ENCODE results near the gene VPS13C.

The VPS13C gene

DNA sequence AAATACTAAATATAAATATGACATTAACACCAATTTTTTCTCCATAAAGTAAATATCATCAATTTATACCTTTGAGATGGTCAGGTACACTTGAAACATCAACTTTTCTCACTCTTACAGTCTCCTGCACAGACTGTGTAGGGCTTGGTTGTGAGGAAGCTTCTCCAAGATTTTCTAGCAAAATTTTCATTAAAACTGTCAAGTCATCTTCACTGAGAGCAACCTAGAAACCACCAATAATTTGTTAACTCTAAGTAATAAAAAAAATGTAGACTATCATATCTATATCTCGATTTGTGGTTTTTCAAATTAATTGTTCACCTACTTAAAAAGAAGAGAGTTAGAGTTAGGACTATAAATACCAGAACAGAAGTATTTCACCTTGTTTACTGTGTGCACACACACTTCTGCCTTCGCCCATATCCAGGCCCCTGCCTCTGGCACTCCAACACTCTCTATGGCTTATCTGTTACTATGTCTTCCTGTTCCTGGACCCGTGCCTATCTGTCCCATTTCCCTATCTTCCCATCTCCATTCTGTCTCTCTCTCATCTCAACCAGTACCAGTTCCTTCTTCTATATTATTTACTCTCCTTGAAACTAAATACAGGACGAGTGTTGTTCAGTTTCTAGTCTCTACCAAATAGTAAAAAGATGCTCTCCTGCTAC is 123.6 kb downstream of the VPS13C start:
- no peak for DNase-seq

DNA sequence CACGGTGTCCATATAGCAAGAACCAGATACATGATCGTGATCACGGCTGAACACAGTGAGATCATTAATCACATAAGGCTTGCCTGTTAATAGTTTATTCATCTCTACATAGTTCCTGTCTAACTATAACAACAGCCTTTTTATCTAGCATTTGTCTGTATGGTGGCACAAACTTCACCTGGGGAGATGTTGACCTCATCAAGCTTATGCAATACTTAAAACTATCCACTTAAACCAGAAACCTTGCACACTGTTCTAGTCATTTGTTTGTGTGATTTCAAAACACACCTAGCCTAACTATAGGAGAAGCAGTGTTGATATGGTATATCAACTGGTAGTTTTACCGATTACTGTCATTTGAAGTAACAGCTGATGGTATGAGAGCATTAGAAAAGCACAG is 124.8 kb downstream of the VPS13C start:
- DNase-seq, result no peak

DNA sequence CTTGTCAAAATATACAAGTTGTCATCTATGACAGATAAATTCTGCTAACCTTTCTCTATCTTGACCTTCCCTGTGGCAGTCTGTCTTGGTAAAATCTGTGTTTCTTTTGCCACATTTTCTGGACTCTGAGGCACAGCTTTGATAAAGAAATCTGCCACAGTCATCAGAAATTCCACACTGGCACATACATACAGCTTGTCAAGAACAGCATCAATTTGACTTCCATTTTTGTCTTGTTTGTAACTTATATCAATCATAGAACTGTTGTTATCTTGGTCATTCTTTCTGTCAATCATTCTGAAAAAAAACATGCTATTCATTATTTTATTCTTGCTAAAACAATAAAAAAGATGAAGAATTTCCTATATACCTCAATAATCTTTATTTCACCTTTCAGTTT is 130.8 kb downstream of the VPS13C start:
- no peak for DNase-seq

DNA sequence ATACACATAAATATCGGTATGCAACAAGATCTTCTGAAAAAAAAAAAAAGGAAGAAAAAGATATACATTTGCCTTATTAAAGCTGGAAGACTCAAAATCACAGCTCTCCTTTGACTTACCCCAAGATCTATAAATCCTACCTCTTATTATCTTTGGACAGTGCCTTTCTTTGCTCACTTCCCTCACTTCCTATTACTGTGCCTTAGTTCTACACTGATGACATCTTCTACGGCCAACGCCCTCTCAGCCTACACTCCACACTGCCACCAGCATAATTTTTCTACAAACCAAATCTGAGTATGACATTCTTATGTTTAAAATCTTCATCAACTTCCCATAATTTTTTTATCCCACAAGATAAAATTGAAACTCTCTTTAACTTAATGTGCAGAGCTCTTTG is 137.1 kb downstream of the VPS13C start:
- DNase-seq, result no peak

DNA sequence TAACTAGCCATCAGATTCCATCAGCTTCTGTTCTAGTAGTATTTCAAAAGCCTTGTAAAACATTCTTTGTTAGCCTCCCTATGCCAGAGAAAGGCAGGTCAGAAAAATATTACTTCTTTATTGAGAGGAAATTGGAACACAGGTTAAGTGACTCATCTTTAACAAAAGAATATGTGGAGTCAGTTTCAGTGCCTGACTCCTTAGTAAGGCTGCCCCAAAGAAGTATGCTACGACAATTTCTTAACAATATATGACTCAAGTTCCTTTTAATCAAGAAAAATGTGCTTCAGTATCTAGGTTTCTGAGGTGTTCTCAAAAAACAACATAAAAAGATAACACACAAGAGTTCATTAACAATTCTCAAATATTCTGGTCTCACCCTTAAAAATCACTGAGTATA is 139.2 kb downstream of the VPS13C start:
- no peak for DNase-seq

DNA sequence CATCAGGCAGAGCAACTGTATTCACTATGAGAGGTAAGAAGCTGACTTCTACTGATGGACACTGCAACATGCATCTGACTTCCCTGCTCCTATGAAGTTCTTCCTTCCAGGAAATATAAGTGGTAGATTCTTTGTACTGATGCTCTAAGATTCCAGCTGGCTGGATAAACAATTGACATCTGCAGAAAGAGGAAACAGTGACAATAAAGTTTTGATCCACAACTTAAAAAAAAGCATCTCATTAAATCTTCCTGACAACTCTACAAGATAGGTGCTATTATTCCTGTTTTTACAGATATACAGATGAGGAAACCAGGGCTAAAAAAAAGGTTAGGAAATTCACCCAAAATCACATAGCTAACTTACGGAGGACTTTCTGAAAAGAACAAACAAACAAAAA is 142.8 kb downstream of the VPS13C start:
- no peak for DNase-seq

DNA sequence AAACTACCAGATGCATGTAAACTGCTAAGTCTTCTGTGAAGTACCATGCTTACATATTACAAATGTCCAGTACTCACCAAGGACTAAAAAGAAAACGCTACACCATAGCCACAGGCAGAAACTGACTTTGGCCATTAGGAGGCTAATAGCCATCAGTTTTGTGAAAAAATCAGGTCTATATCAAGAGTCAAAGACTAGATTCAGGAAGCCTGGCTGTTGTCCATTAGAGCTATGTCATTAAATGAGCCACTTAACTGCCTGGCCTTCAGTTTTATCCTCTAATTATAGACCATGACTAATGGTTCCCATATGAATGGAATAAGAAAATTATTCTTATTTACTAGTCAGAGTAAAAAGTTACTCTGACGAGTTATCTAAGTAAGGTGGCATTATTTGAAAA is 144.1 kb downstream of the VPS13C start:
- no peak for DNase-seq

DNA sequence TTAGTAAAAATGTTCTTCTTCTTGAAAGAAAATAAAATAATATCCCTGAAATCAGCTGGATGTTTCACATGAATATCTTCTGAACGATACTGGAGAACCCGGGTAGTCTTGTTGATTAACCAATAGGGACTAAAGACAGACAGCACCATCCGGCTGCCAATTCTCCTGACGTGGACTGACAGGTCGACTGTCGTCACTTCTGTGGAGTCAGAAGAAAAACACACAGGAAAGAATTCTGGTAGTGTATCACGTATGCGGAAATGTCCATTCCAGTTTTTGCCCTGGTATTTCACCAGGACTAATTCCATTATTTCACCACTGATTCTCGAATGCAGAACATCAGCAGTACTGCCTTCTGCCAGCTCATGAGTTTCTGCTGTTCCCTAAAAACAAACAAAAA is 144.6 kb downstream of the VPS13C start:
- DNase-seq, result no peak

DNA sequence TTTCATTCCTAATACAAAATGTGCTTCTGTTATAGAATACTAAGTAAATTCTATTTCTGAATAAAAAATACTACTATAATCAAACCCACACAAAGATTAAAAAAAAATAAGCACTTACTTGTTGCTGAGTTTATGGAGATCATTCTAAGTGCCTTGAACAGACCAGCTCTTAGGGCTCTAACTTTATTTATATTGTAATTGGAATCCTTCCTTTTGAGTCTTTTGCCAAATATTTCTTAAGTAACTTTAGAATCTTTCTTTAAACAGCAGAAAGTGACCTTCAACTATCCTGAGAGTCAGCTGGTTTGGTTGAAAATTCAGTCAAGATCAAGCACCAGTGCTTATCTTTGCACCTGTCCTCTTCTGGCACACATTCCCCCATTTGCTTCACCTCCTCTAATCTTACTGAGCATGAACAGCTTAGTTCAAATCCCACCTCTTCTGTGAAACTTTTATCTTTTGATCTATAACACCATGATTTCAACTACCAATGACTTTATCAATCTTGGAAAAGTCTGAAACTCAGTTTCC is 149.3 kb downstream of the VPS13C start:
- DNase-seq, result no peak

DNA sequence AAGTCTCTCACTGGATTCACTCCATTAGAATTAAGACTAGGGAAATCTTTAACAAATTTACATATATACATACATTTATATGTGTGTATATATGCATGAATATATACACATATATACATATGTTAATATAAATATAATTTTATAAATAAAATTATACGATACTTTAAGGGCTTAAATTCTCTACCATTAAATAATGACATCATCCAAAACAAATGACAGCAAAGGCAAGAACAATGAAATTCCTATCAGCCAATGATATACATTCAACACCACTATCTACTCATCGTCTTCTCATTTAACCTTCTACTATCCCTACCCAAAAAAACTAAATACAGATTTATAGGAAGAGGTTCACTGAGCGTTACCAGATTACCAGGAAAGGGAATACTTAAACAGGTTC is 152.0 kb downstream of the VPS13C start:
- DNase-seq, result no peak

DNA sequence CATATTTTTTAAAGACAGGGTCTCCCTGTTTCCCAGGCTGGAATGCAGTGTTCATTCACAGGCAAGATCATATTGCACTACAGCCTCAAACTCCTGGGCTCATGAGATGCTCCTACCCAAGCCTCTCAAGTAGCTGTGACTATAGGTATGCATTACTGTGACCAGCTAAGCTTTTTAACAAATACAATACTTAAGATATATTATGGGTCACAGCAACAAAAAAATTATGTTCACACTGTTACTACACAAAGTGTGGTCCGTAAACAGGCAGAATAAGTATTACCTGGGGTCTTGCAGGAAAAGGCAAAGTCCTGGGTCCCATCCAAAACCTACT is 152.5 kb downstream of the VPS13C start:
- no peak for DNase-seq

DNA sequence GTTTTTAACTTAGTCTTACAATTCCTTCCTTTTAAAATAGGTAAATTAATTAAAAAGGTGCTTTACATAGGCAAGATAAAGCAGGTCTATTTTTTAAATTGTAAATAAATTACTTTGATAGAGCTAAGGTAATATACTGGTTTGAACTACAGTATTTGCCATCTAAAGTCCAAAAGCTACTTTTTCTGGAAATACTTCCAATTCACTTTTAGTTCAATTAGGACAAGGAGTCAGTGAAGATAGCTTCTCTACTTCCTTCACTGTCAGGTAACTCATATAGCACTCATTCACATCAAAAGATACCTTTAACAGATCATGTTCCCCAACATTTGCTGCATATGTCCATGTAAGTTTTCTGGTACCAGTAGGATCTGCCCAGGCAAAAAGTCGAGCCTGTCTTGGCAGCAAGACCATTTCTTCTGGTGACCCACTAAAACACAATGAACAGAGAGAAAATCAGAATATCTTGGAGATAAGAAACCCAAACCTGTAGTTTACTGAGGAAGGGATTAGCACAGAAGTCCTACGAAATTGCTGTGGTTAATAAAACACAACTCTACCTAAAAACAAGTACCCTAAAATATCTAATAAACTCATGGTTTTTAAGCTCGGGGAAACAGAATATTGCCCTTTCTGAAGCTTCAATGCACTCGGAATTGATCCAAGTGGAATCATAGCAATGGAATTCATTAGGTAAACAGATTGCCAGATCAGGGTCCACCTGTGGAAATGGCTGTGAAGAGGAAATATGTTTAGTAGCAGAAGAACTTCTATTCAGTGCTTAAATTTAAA is 153.1 kb downstream of the VPS13C start:
- no peak for DNase-seq

DNA sequence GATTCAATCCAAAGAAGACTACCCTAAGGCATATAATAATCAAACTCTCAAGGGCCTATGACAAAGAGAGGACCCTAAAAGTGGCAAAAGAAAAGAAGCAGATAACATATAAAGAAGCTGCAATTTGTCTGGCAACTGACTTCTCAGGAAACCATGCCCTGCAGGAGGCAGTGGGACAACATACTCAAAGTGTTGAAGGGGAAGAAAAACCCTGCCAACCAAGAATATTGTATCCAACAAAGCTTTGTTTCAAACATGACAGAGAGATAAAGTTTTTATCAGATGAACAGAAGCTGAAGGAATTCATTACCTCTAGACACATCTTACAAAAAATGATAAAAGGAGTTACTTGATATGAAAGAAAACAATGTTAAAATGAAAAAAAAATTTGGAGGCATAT is 167.1 kb downstream of the VPS13C start:
- DNase-seq, result no peak

DNA sequence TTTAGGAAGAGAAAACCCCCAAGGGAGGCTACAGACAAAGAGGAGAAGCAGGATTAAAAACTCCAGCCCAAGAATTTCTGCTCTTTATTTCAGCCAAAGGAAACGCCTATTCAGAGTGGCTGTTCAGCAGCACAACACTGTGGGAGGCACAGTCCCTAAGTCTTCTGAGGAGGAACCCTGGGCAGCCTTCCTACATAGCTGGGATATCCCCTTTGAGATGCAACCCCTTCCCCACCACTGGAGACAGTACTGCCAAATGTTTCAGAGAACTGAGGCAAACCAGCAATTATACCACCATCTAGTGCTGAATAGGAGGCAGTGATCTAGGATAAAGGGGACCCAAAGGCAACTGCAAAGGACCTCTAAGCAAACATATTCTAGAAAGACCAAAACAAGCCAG is 168.1 kb downstream of the VPS13C start:
- DNase-seq, result no peak

DNA sequence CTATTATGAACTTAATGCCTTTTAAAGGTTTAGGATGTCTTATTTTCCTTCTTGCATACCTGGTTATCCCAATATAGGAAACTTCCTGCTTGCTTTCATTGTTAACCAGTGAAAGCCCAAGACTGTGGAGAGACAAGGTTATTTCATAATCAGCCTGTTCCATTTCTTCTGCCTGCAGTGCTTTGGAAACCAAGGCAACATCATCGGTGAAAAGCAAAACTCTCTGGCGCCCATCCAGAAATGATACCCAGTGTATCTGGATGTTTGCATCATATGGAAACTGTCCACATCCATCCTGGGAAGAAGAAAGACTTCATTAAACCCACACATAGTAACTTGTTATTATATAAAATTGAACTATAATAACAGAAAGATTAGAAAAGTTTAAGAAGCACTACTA is 170.1 kb downstream of the VPS13C start:
- no peak for DNase-seq

DNA sequence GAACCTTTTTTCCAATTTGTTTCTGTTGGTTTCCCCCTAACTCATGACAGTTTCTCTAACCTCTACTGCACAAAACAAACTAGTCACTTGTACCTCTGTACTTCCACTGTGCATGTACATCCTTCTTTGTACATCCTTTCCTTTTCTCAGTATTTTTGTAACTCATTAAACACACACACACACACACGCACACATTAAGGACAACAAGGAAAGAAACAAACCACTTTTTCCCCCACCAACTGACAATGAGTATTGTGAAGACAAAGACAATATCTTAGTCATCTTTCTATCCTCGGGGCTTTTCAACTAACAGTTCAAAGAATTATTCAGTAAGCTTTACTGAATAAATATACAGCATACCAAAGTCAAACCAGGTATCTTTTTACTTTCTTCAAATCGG is 170.5 kb downstream of the VPS13C start:
- DNase-seq, result no peak

DNA sequence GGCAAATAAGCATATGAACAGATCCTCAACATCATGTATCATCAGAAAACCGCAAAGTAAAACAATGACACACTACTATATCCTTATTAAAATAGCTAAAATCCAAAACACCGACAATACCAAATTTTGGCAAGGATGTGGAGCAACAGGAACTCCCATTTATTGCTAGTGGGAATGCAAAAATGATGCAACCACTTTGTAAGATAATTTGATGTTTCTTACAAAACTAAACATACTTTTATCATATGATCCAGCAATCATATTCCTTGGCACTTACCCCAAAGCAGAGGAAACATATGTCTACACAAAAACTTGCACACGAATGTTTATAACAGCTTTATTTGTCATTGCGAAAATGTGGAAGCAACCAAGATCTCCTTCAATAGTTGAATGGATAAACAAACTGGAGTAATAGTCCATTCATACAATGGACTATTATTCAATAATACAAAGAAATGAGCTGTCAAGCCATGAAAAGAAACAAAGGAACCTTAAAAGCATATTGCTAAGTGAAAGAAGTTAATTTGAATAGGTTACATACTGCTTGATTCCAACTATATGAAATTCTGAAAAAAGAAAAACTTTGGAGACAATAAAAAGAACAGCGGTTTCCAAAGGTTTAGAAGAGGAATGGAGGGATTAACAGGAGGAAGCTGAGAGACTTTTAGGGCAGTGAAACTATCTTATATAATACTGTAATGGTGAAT is 172.0 kb downstream of the VPS13C start:
- DNase-seq, result peak; percentile 2

DNA sequence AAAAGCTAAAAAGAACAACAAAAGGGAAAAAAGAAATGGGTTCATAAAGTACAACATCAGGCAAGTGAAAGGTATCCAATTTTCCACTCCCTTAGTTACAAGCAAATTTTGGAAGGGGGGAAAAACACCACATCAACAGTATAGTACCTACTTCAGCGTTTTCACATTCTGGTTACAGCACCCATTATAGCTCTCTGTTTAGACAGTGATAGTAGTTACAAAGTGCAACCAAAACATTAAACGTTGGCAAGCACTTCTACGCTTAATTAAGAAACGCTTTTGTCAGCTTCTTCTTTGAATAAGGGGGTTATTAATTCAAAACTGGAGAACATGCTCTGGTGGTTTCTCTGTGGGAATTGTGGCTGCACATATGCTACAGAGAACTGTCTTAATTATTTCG is 180.2 kb downstream of the VPS13C start:
- no peak for DNase-seq

DNA sequence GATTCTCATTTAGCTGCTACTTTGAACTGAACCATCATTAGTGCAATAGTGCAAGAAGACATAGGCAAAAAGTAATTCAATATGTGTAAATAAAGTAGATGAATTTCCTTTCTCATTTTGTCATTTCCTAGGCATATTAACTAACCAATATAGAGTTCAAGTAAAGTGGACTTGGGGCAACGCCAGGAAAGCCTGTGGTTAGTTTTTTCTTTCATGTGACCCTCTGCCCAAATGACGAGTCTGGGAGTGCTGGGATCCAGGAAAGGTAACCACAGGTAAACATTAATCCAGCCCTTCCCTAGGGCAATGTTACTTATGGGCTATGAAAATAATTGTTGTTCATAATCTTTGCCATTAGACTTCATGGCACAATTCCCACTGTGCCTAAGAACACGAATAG is 181.0 kb downstream of the VPS13C start:
- no peak for DNase-seq

DNA sequence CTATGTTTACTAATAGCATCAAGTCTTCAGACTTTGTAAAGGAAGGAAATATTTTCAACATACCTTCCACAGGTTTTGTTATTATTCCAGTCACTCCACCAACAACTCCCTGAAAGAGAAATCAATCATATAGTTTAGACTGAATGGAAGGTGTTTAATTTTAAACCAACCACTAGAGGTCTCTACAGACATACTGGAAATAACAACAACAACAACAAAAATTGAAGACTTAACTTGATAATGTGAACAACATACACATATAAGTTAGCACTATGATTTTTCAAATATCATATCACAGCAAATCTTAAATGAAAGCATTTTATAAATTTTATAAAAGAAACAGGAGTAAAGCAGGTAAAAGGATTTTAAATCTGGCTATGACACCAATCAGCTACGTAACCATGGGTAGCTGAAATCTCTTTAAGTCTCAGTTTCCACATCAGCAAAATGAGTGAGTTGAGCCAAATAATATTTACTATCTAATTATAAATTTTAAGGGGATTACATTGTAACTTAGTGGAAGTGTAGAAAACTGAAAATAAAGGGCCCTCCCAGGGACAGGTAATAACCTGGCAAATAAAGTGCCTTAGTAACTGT is 188.2 kb downstream of the VPS13C start:
- DNase-seq, result peak; percentile 46

DNA sequence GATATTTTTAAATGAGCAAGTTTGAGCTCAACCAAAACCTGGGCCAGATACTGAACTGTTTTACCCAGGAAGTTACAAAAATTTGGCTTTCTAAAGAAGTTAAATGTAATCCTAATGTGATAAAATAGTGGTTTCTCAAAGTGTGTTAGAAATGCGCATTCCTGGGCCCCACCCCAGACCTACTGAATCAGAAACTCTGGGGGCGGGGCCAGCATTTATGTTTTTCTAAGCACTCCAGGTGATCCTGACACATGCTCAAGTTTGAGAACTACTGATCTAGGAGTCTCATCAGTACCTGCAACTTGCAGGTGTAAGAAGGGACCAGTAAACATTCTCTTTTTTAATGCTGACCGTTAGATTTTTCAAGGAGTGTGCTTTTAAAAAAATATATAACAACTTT is 190.6 kb downstream of the VPS13C start:
- no peak for DNase-seq

DNA sequence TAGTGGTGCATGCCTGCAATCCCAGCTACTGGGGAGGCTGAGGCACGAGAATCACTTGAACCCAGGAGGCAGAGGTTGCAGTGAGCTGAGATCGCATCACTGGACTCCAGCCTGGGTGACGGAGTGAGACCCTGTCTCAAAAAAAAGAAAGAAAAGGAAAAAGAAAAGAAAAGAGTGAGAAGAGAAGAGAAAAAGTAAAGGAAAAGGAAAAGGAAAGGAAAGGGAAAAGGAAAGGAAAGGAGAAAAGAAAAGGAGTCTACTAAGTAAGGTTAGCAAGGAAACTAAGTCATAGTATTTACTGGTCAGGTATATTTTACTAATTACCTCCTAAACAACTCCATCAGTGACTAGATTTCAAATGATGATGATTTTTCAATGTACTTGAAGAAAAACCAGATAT is 198.3 kb downstream of the VPS13C start:
- no peak for DNase-seq

DNA sequence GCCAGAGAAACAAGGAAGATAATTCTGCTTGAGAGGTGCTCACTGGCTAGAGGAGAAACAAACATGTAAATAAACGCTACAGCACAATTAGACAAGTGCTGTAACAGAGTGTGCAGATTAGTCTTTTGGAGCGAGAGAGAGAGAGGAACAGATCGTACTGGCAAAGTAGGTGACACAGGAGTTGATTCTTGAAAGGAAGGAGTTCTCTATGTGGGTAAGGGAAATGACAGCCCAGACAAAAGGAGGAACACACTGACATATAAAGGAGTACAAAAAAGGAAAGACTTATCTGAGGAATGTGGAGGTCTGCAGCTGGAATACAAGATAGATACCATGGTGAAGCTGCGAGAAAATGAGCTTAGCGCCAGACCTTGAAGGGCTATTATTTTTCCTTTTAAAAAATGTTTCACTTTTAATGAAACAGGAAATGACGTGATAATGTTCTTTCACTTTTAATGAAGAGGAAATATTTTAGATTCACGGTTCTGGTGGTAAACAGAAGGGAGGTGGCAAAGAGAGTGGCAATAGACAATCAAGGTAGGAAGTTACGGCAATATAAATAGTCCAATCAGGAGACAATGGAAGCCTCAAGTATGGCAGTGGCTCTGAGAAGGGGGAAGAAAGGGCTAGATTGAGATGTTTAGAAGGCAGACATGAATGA is 202.9 kb downstream of the VPS13C start:
- no peak for DNase-seq

Data from HCEC 1CT (cell line).